ENCODE results near the gene PADI1.

PADI1 gene

DNA sequence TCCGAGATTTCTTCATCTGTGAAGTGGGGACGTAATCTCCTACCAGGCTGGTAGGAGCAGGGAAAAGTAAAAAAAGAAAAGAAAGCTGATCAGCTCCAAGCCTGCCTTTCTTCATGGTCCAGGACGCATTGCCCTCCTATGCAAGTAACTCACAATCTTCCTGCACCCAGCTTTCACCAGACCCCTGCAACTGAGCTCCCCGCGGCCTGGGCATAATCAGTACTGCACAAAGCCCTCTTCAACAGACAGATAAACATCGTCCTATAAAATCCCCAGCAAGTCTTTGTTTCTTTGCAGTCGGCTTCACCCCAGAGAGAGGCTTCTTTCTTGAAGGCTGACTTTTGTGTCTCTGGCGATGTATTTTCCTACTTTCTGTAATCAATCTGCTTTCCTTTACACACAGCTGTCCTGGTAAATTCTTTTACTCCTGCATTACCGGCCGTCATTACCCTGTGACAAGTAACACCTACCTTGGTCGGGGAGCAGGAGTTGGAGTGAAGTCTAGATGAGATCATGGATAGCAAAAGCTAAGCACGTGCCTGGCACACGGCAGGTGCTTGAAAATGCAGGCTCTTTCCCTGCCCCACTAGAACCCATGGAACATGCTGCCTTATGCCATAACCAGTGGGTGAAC, 8.3 kb downstream of the PADI1 start:
- no peaks in the 10 kb centered on the region for H3K27me3 ChIP-seq (ENCODE audit: control insufficient read depth, insufficient read depth, low read length)
- H3K9ac ChIP-seq (ENCODE audit: low read length) = no peak overlapping the region
- H3K9me3 ChIP-seq (ENCODE audit: control insufficient read depth, low read depth, low read length) = no peaks in the 10 kb centered on the region
- no peak overlapping the region for H3K4me3 ChIP-seq (ENCODE audit: low read length)
- H3K27ac ChIP-seq (ENCODE audit: low read length) = no peak overlapping the region
- no peaks in the 10 kb centered on the region for H3K36me3 ChIP-seq (ENCODE audit: control insufficient read depth, low read depth, low read length)
- H3K4me1 ChIP-seq (ENCODE audit: control insufficient read depth, low read depth, low read length) = peaks cover 8% of the 10 kb centered on the region

DNA sequence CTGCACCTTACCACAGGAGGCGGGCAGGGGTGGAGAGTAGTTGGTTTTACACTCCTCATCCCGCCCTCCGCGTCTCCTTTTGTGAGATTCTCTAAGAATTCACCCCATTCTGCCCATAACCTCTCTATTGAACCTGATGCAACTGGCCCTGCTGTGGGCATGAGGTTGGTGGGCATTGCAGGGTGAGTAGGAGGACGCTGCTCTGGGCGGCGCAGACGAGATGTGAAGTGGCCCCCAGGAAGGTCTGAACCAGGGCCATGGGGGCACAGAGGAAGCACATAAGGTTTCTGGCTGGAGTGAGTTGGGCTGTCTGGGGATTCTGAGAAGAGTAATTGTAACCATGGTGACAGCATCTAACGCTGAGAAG, 8.8 kb downstream of the PADI1 start:
- Histone ChIP-seq H3K9ac (ENCODE audit: low read length) (no peak overlapping the region), H3K4me3 (ENCODE audit: low read length) (no peak overlapping the region), H3K27ac (ENCODE audit: low read length) (no peak overlapping the region)

DNA sequence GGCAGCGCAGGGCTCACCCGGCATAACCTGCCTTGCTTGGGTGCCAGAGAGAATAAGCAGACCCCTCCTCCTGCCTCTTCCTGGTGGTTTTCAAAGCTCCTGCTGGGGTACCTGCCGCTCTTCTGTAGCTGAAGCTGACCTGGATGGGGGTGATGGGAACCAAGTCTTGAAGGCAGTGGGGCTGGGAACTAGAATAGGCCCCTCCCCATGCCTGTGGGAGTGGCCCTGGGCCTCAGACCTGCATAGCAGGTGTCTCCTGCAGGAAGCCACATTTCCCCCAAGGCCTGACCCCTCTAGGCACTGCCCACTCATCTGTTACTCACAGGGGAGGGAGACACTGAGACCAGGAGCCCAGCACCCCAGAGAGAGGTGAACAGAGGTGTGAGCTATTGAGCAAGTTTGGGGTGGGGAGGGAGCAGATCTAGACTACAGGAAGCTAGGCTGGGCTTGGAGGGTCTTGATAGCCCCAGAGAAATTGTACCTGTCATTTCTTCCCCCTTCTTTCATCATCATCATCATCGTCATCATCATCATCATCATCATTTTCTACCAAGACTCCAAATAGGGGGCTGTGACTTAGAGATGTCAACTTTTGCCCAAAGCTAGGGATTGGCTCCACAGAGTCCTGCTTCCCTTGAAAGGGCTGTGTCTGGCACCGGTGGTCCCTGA, 10.1 kb downstream of the PADI1 start:
- Histone ChIP-seq H3K27ac (ENCODE audit: low read length) (no peak overlapping the region), H3K4me3 (ENCODE audit: low read length) (no peak overlapping the region), H3K9ac (ENCODE audit: low read length) (no peak overlapping the region), H3K9me3 (ENCODE audit: control insufficient read depth, low read depth, low read length) (no peaks in the 10 kb centered on the region), H3K27me3 (ENCODE audit: control insufficient read depth, insufficient read depth, low read length) (no peaks in the 10 kb centered on the region), H3K4me1 (ENCODE audit: control insufficient read depth, low read depth, low read length) (peaks cover 8% of the 10 kb centered on the region), H3K36me3 (ENCODE audit: control insufficient read depth, low read depth, low read length) (no peaks in the 10 kb centered on the region)

More for the DNA sequence above, 8.8 kb downstream of the PADI1 start:
- no peaks in the 10 kb centered on the region for H3K9me3 ChIP-seq (ENCODE audit: control insufficient read depth, low read depth, low read length)
- peaks cover 8% of the 10 kb centered on the region for H3K4me1 ChIP-seq (ENCODE audit: control insufficient read depth, low read depth, low read length)
- H3K36me3 ChIP-seq (ENCODE audit: control insufficient read depth, low read depth, low read length) = no peaks in the 10 kb centered on the region
- no peaks in the 10 kb centered on the region for H3K27me3 ChIP-seq (ENCODE audit: control insufficient read depth, insufficient read depth, low read length)

DNA sequence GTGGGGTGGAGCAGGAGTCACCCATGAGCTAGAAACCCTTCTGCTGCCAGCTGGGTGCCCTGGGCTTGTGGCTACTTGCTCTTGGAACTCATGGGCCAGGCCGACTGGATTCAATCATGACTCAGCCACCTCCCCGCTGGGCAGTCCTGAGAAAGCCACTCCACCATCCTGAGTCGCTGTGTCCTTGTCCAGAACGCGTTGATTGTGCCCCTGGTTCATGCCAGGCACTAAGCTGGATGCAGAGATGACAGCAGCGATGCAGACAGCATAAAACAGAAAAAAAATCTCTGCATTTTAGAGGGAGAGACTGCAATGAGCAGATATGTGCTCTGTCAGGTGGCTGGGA, 10.6 kb downstream of the PADI1 start:
- Histone ChIP-seq H3K4me3 (ENCODE audit: low read length) (no peak overlapping the region), H3K27me3 (ENCODE audit: control insufficient read depth, insufficient read depth, low read length) (no peaks in the 10 kb centered on the region), H3K36me3 (ENCODE audit: control insufficient read depth, low read depth, low read length) (no peaks in the 10 kb centered on the region), H3K4me1 (ENCODE audit: control insufficient read depth, low read depth, low read length) (peaks cover 8% of the 10 kb centered on the region), H3K9ac (ENCODE audit: low read length) (no peak overlapping the region), H3K9me3 (ENCODE audit: control insufficient read depth, low read depth, low read length) (no peaks in the 10 kb centered on the region), H3K27ac (ENCODE audit: low read length) (no peak overlapping the region)

DNA sequence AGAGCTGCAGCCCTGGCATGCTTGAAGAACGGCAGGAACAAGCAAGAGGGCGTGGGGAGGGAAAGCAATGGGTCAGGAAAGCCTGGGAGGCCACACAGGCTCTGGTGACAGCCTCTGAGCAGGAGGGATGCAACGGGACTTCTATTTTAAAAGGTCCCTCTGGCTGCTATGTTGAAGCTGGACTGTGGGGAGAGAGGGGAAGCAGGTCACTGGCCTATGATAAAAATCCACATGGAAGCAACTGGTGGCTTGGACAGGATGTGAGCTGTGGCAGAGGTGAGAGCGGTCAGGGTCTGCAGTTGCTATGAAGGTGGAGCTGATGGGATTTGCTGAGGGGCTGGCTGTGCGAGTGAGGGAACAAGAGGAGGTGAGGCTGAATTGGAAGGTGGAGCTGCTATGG, 11.2 kb downstream of the PADI1 start:
- Histone ChIP-seq H3K4me1 (ENCODE audit: control insufficient read depth, low read depth, low read length) (peaks cover 8% of the 10 kb centered on the region), H3K4me3 (ENCODE audit: low read length) (no peak overlapping the region), H3K27me3 (ENCODE audit: control insufficient read depth, insufficient read depth, low read length) (no peaks in the 10 kb centered on the region), H3K9me3 (ENCODE audit: control insufficient read depth, low read depth, low read length) (no peaks in the 10 kb centered on the region), H3K9ac (ENCODE audit: low read length) (no peak overlapping the region), H3K27ac (ENCODE audit: low read length) (no peak overlapping the region), H3K36me3 (ENCODE audit: control insufficient read depth, low read depth, low read length) (no peaks in the 10 kb centered on the region)

DNA sequence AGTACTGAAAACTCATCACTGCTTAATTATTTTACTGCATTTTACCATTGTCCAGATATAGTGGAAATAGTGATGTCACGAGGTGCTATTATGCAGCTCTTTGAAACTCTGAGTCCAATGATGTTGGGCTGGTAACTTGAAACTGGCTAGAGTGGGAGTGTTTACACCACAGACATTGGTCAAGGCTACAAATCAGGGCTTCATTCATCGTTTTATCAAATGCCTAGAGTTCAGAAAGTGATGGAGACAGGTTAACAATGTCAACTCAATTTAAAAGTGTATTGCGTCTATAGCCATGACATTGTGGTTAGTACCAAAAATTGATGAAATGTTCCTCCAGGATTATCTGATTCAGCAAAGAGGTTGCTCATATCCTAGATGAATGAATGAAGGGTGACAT, 12.7 kb downstream of the PADI1 start:
- Histone ChIP-seq H3K27ac (ENCODE audit: low read length) (no peak overlapping the region), H3K27me3 (ENCODE audit: control insufficient read depth, insufficient read depth, low read length) (no peaks in the 10 kb centered on the region), H3K9me3 (ENCODE audit: control insufficient read depth, low read depth, low read length) (no peaks in the 10 kb centered on the region), H3K4me1 (ENCODE audit: control insufficient read depth, low read depth, low read length) (peaks cover 8% of the 10 kb centered on the region), H3K36me3 (ENCODE audit: control insufficient read depth, low read depth, low read length) (no peaks in the 10 kb centered on the region), H3K4me3 (ENCODE audit: low read length) (no peak overlapping the region), H3K9ac (ENCODE audit: low read length) (no peak overlapping the region)

DNA sequence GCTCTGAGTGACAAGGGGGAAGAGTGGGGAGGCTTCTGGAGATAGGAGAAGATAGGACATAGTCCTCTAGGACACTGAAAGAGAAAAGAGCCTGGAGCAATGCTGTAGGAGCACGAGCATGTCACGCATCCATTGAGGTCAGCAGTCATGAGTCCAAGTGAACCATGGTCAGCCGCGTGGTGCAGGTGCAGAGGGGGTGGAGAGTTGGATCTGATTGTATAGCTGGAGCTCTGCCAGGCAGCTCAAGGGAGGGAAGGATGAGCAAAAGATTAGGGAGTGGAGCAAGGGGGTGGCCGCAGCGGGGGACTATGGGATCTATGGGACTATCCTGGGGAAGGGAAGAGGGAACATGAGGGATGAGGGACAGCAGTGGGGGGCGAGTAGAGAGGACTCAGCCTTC, 14.0 kb downstream of the PADI1 start:
- H3K9ac ChIP-seq (ENCODE audit: low read length) = no peak overlapping the region
- H3K27me3 ChIP-seq (ENCODE audit: control insufficient read depth, insufficient read depth, low read length) = no peaks in the 10 kb centered on the region
- H3K36me3 ChIP-seq (ENCODE audit: control insufficient read depth, low read depth, low read length) = no peaks in the 10 kb centered on the region
- no peaks in the 10 kb centered on the region for H3K9me3 ChIP-seq (ENCODE audit: control insufficient read depth, low read depth, low read length)
- H3K4me3 ChIP-seq (ENCODE audit: low read length) = no peak overlapping the region
- no peak overlapping the region for H3K27ac ChIP-seq (ENCODE audit: low read length)
- no peaks in the 10 kb centered on the region for H3K4me1 ChIP-seq (ENCODE audit: control insufficient read depth, low read depth, low read length)

DNA sequence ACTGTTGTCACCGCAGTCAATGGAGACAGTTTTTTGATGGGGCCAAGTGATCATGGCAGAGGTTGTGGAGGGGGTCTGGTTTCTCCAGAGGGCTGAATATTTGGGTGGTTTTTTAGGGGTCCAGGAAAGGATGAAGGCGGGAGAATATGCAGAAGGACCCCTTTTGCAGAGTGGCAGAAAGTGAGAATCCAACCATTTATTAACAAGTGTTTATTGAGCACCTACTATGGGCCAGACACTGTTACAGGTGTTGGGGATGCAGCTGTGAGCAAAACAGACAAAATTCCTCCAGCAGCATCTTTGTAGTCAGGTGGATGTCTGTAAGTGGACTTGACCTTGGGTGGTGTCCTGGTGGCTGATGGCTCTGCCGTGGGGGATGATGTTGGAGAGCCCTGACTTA, 15.4 kb downstream of the PADI1 start:
- H3K9ac ChIP-seq (ENCODE audit: low read length) = no peak overlapping the region
- no peak overlapping the region for H3K27ac ChIP-seq (ENCODE audit: low read length)
- no peaks in the 10 kb centered on the region for H3K4me1 ChIP-seq (ENCODE audit: control insufficient read depth, low read depth, low read length)
- no peaks in the 10 kb centered on the region for H3K36me3 ChIP-seq (ENCODE audit: control insufficient read depth, low read depth, low read length)
- H3K9me3 ChIP-seq (ENCODE audit: control insufficient read depth, low read depth, low read length) = no peaks in the 10 kb centered on the region
- no peaks in the 10 kb centered on the region for H3K27me3 ChIP-seq (ENCODE audit: control insufficient read depth, insufficient read depth, low read length)
- no peak overlapping the region for H3K4me3 ChIP-seq (ENCODE audit: low read length)

DNA sequence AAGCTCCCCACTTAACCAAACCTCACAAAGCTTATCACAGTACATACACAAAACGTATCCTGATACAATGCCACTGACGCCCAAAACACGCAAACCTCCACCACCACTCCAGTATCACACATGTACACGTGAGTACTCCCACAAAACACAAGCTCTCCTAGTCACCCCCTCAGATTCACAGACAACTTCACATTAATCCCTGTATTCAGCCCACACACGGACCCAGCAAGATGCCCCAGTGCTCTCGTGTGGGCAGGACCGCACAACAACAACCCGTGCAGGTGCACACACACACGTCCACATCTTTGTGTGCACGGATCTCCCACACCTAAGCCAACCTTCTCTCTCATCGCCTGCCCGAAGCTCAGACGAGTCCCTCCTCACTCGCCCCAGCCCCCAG, 17.6 kb downstream of the PADI1 start:
- H3K27ac ChIP-seq (ENCODE audit: low read length) = no peak overlapping the region
- H3K27me3 ChIP-seq (ENCODE audit: control insufficient read depth, insufficient read depth, low read length) = no peaks in the 10 kb centered on the region
- no peaks in the 10 kb centered on the region for H3K36me3 ChIP-seq (ENCODE audit: control insufficient read depth, low read depth, low read length)
- H3K4me3 ChIP-seq (ENCODE audit: low read length) = no peak overlapping the region
- no peaks in the 10 kb centered on the region for H3K4me1 ChIP-seq (ENCODE audit: control insufficient read depth, low read depth, low read length)
- no peak overlapping the region for H3K9ac ChIP-seq (ENCODE audit: low read length)
- no peaks in the 10 kb centered on the region for H3K9me3 ChIP-seq (ENCODE audit: control insufficient read depth, low read depth, low read length)

DNA sequence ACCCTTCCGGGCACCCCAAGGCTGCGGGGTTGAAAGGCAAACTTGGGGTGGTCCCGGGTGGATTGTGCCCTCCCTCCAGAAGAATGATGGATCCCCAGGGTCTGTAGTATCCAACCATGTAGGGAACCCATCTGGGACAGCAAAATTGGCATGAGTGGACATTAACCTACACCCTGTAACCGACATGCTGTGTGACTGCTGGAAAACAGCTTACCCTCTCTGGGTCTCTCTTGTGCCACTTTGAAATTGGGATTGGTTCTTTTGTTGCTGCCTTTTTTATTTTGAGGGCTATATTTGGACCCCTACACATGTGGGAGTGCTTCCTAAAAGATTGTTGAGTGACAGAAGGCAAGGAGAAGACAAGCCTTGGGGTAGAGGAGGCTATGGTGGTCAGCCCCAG, 19.5 kb downstream of the PADI1 start:
- Histone ChIP-seq H3K9me3 (ENCODE audit: control insufficient read depth, low read depth, low read length) (no peaks in the 10 kb centered on the region), H3K4me3 (ENCODE audit: low read length) (no peak overlapping the region), H3K9ac (ENCODE audit: low read length) (no peak overlapping the region), H3K36me3 (ENCODE audit: control insufficient read depth, low read depth, low read length) (no peaks in the 10 kb centered on the region), H3K4me1 (ENCODE audit: control insufficient read depth, low read depth, low read length) (no peaks in the 10 kb centered on the region), H3K27me3 (ENCODE audit: control insufficient read depth, insufficient read depth, low read length) (no peaks in the 10 kb centered on the region), H3K27ac (ENCODE audit: low read length) (no peak overlapping the region)

DNA sequence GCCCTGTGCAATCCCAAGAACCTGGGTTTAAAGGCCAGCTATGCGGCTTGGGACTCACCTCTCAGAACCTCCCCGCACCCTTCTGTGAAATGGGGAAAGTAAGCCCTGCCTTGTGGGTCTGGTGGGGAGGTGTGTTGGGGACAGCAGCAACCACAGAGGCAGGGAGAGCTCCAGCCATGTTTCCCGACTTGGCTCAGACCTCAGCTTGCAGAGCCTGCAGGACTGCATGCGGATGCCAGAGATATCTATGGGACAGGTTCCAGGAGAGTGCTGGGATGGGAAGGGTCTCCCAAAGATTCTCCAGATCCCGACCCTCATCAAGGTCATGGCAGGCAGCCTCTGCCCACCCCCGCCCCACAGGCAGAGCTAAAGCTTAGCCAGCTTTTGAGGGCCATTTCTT, 20.2 kb downstream of the PADI1 start:
- Histone ChIP-seq H3K27me3 (ENCODE audit: control insufficient read depth, insufficient read depth, low read length) (no peaks in the 10 kb centered on the region), H3K27ac (ENCODE audit: low read length) (no peak overlapping the region), H3K36me3 (ENCODE audit: control insufficient read depth, low read depth, low read length) (no peaks in the 10 kb centered on the region), H3K4me1 (ENCODE audit: control insufficient read depth, low read depth, low read length) (no peaks in the 10 kb centered on the region), H3K9ac (ENCODE audit: low read length) (no peak overlapping the region), H3K9me3 (ENCODE audit: control insufficient read depth, low read depth, low read length) (no peaks in the 10 kb centered on the region), H3K4me3 (ENCODE audit: low read length) (no peak overlapping the region)

DNA sequence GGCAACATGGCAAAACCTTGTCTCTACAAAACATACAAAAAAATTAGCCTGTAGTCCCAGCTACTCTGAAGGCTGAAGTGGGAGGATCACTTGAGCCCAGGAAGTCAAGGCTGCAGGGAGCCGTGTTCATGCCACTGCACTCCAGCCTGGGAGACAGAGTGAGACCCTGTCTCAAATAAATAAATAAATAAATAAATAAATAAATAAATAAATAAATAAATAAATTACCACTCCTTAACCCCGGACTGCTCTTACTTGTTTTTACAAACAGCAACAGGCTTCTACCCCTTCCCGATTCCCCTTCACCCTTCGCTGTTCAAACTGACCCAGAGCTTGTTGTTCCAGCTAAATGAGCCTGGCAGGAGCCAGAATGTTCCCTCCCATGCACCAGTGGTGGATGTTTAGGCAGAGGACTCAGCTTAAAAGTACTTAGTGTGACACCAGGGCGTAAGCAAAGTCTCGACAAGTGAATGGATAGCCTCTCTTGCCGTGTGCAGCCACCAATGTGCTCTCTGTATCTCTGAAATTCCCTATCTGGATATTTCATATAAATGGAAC, 22.5 kb downstream of the PADI1 start:
- Histone ChIP-seq H3K9ac (ENCODE audit: low read length) (no peak overlapping the region), H3K27ac (ENCODE audit: low read length) (no peak overlapping the region), H3K27me3 (ENCODE audit: control insufficient read depth, insufficient read depth, low read length) (no peaks in the 10 kb centered on the region), H3K4me1 (ENCODE audit: control insufficient read depth, low read depth, low read length) (no peaks in the 10 kb centered on the region), H3K9me3 (ENCODE audit: control insufficient read depth, low read depth, low read length) (no peaks in the 10 kb centered on the region), H3K4me3 (ENCODE audit: low read length) (no peak overlapping the region), H3K36me3 (ENCODE audit: control insufficient read depth, low read depth, low read length) (no peaks in the 10 kb centered on the region)
